Upper lobe of left lung (tissue), 4 donors: ENCODE data around the gene HNRNPC.

Experiments used
- CTCF ChIP-seq, 6 experiments: fragments of 450-650 bp in 4 of 6; fragments of 200-600 bp in 2 of 6; sonication (generic) in 2 of 6; IDR thresholded peaks; one replicate each; pipeline ENCODE4 v1.5.1; 2016 to 2019; ENCODE audit warnings: antibody characterized with exemption in 6 of 6
- EP300 ChIP-seq, 4 donors: sonication (generic); formaldehyde crosslinking; IDR thresholded peaks; one replicate each; pipeline ENCODE4 v1.5.1; 2017; ENCODE audit warnings: antibody characterized with exemption in 4 of 4, control low read depth in 2 of 4
- POLR2AphosphoS5 ChIP-seq, 2 donors: sonication (generic); formaldehyde crosslinking; IDR thresholded peaks; one replicate each; pipeline ENCODE4 v1.5.1; 2017; ENCODE audit warnings: antibody characterized with exemption in 2 of 2

- no peak for TF ChIP-seq EP300 (IDR thresholded peaks at IDR 0.05)
- no peak for TF ChIP-seq CTCF (IDR thresholded peaks at IDR 0.05)
- no peak for TF ChIP-seq POLR2AphosphoS5 (IDR thresholded peaks at IDR 0.05)
Observed at GRCh38 chr14:21197418-21198205, 71.6 kb downstream of the HNRNPC start.
